Right cardiac atrium (tissue), 5 donors: ENCODE measurements around the gene ATP8A1. TPM values are rescaled to one million over a fixed set of nuclear protein-coding genes. Genes with fewer than 3 reads are reported as not detected.
"Not testable (repeated sequence)": the region's sequence is repeated elsewhere in the genome, so short reads cannot be mapped to it uniquely, and the experiment has no call there.

ENCODE experiments used
- ATAC-seq, 2 donors: fragments of 200-7000 bp; cut with Tn5 transposase; one replicate each; pipeline versions ENCODE4 v1.8.0 to v1.9.1; 2020; ENCODE audit warnings: moderate library complexity in 2 of 2, mild to moderate bottlenecking in 1 of 2
- DNase-seq, 3 donors: peaks; one replicate each; pipeline ENCODE4 v3.0.0-alpha.2; 2020
- H3K27ac ChIP-seq: one replicate; pipeline ENCODE4 v1.5.1; 2013; ENCODE audit warnings: mild to moderate bottlenecking, low read length, control low read depth, moderate library complexity
- H3K27me3 ChIP-seq: one replicate; pipeline ENCODE4 v1.6.1; 2013; ENCODE audit not compliant: control insufficient read depth, insufficient read depth
- H3K4me1 ChIP-seq: one replicate; pipeline ENCODE4 v1.6.1; 2013; ENCODE audit warnings: low read length; ENCODE audit not compliant: control insufficient read depth, insufficient read depth
- H3K4me3 ChIP-seq: one replicate; pipeline ENCODE4 v1.5.1; 2013; ENCODE audit warnings: low read length, control low read depth
- H3K9me3 ChIP-seq: one replicate; pipeline ENCODE4 v1.6.1; 2013; ENCODE audit warnings: low read length; ENCODE audit not compliant: control insufficient read depth
- WGBS: extraction: QIAGEN DNeasy Blood & Tissue Kit; methylation state at CpG from one replicate; pipeline ENCODE4 v1.1.7; 2013; 5-methylcytosine and 5-hydroxymethylcytosine counted together
- intact Hi-C, 4 donors: fragments of 100-400 bp; cut with DNase I; formaldehyde crosslinking; loops; one replicate each; pipeline versions ENCODE4 v1.11.0 to v1.14.0; 2022 to 2023
- polyA plus RNA-seq: library from polyadenylated mRNA; stranded (reverse); fragments of 200-250 nt; gene quantifications from one replicate; pipeline ENCODE4 v1.2.3, GENCODE V29; 2013
- total RNA-seq, 4 donors: library from RNA; stranded (reverse); fragmentation: NEBNext Ultra II Directional; extraction: Animal tissue kit (Norgen Biotek cat#: 25700); gene quantifications; one replicate each; pipeline ENCODE4 v1.2.1, GENCODE V29; 2021
- donor health status: healthy with polysubstance abuse.
- donor health status: DM: no; HTN: yes; CAD: no.
- donor health status: DM: no; HTN: no; CAD: no.
- donor health status: DM: no; HTN: yes; CAD: no; lungs with severe emphysema.
- donor health status: DM: yes; HTN: yes; CAD: no.

Gene ATP8A1
- total and polyA plus RNA-seq, 5 donors = 9.5 to 28.2 (median 20.7) TPM

DNA sequence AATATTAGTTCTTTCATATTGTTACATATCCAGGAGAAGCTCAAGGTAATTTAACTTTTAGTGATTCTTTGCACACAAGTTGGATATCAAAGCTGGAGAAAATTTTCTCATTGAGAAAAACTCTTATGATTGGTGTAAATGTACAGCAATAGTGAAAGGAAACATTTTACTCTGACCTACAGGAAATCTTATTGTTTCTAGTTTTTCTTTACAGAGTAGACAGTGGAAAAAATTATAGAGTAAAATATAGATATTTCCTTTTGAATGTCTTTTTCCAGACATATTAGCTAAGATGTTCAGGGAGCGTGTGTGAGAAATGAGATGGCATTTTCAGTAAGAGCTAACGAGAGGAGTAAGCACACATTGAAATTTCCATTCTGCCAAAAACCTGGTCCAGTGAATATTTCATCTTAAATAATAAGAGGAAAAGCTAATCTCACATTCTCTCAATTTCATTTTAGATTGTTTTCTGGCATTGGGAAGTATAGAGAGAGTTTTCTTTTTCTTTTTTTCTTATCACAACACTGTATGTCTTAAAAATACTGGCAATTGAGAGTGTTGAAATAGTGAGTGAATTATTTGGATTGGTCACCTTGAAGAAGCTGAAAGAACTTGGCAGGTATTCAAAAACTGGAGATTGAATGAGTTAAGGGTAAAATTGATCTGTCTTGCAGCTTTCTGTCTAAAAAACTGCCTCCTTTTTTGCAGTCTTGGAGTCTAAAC is 15.6 kb upstream of the ATP8A1 start:
- ATAC-seq (no peak), DNase-seq (no peak)
- 49% methylated on average over 2 of the region's 2 CpGs for WGBS
- Histone ChIP-seq H3K9me3 (no peaks in the 10 kb centered on the region), H3K4me1 (no peaks in the 10 kb centered on the region), H3K27ac (no peak overlapping the region), H3K4me3 (no peak overlapping the region), H3K27me3 (no peaks in the 10 kb centered on the region)
- intact Hi-C loops = no loop called here

DNA sequence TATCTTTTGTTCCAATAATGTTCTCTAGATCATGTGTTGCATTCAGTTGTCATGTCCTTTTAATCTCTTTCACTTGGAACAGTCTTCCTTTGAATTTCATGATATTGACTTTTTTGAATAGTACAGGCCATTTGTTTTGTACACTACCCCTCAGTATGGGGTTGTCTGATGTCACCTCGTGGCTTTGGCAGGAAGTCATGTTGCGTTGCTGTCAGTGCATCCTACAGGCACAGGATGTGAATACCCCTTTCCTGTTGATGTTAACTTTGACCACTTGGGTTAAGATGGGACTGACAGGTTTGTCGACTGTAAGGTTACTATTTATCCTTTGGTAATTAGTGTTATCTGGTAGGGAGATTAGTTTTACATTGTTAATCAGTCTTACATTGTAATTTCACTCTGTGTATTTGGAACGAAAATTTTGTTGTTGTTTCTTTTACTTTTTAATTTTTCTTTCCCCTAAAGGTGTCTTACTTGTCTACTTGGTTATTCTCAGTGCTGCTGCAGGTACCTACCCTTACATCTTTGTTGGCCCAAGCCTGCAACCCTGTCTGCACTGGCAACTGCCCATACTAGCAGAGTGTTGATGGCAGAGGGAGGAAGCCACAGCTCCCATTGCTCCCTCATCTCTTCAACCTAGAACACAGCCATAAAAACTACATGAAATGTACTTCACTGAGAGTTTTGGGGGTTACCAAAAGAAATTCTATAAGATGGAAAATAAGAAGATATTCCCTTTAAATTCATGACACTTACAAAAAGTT is 14.7 kb upstream of the ATP8A1 start:
- ATAC-seq = no peak
- no peak for DNase-seq
- no peaks in the 10 kb centered on the region for H3K27me3 ChIP-seq
- intact Hi-C loops = no loop called here
- WGBS = 31% methylated on average over 4 of the region's 4 CpGs
- H3K27ac ChIP-seq = no peak overlapping the region
- H3K4me1 ChIP-seq = no peaks in the 10 kb centered on the region
- H3K4me3 ChIP-seq = no peak overlapping the region
- no peaks in the 10 kb centered on the region for H3K9me3 ChIP-seq

DNA sequence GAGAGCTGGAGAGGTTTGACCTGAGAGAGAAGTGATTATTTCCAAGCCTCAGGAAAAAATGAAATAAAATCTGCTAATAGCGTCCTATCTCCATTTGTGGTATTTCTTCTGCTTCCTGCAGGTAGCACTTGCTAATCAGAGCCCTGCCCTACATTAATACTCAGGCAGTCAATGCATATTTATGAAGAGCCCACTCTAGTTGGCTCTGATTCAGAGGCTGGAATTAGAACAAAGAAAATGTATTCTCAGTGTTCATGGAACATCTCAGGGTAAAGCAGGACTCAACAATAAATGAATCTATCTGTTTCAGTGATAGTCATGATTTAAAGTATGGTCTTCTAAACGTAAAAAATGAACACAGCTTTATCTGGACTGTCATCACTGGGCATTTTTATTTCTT is 1.4 kb upstream of the ATP8A1 start:
- Histone ChIP-seq H3K4me1 (peaks cover 10% of the 10 kb centered on the region), H3K4me3 (no peak overlapping the region), H3K27me3 (no peaks in the 10 kb centered on the region), H3K9me3 (no peaks in the 10 kb centered on the region), H3K27ac (peak overlapping the region; percentile 25)
- no peak for DNase-seq
- ATAC-seq = no peak
- intact Hi-C loops = loop anchor here (5.0 to 10.0 kb wide), 3 partner anchors 53 to 63 kb away; no protein-coding TSS in a partner anchor
- 47% methylated on average over 2 of the region's 2 CpGs for WGBS

DNA sequence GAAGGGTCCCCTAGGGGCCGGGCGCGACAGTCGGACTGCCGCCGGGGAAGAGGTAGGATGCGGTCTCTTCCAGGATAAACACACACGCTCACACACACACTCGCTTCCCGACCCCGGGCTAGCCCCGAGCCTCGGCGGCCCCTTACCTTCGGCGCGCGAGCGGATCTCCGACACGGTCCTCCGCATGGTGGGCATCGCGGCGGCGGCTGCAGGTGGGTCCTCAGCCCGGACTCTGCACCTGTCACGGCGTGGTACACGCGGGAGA is 294 bp downstream of the ATP8A1 start:
- peaks cover 12% of the 10 kb centered on the region for H3K4me1 ChIP-seq
- H3K27me3 ChIP-seq = no peaks in the 10 kb centered on the region
- 0% methylated on average over 31 of the region's 31 CpGs for WGBS
- no peak for DNase-seq
- ATAC-seq = no peak
- no peaks in the 10 kb centered on the region for H3K9me3 ChIP-seq
- intact Hi-C loops = loop anchor here (5.0 to 10.0 kb wide), 3 partner anchors 52 to 62 kb away; no protein-coding TSS in a partner anchor
- peak overlapping the region; percentile 63 for H3K27ac ChIP-seq
- peak overlapping the region; percentile 78 for H3K4me3 ChIP-seq

DNA sequence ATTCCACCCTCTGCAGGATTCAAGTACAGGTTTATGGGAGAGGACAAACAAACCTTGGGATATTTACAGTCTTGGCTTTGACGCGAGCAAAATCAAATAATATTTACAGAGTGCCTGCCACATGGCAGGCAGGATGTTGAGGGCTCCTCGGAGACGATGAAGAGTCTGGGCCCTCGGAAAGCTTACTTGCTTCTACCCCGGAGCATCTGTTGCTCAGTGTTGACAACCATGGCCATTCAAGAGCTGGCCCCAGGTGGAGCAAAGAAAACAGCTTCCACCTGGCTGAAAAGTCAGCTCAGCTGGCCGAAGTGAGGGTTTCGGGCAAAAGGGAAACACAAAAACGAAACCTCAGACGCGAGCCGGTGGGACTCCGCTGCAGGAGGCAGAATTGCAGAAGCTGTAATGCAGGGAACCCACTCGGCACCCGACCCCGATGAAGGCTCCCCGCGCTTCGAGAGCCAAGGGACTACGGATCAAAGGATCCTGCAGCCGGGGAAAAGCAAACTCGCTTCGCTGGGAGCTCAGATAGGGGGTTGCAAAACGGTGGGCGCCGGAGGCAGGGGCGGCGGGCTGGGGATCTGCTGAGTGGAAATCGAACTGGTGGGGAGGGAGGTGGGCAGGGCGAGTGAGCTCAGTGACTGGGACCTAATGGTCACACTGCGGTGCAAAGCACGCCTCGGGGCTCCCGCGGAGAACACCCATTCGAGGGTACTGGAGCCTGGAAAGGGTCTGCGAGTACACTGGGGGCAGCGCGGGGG is 805 bp downstream of the ATP8A1 start:
- Histone ChIP-seq H3K9me3 (no peaks in the 10 kb centered on the region), H3K4me3 (peak overlapping the region; percentile 78), H3K4me1 (peaks cover 12% of the 10 kb centered on the region), H3K27ac (peak overlapping the region; percentile 63), H3K27me3 (no peaks in the 10 kb centered on the region)
- DNase-seq = peak; percentile 37 to 81 (median 80)
- ATAC-seq = peak; percentile 22 to 32
- WGBS = under 1% methylated on average over 39 of the region's 39 CpGs
- intact Hi-C loops = loop anchor here (5.0 to 10.0 kb wide), 3 partner anchors 51 to 61 kb away; no protein-coding TSS in a partner anchor

DNA sequence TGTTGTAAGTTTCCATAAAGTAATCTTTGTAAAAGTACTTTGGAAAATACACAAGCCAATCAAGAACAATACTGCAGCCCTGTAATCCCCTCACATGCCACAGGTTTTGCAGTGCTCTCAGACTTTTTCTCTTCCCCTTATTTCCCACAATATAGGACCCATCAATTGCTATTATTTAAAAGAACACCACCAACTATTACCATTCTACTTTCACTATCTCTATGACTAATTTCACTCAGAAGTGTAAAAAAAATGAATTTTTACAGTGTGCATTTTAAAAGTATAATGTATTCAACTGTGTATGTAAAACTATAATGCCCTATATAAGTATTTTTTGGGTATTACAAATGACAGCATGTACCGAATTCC is 1.7 kb downstream of the ATP8A1 start:
- intact Hi-C loops = loop anchor here (5.0 to 10.0 kb wide), 3 partner anchors 50 to 60 kb away; no protein-coding TSS in a partner anchor
- H3K4me3 ChIP-seq = peak overlapping the region; percentile 78
- no peak for DNase-seq
- H3K4me1 ChIP-seq = peaks cover 12% of the 10 kb centered on the region
- no peaks in the 10 kb centered on the region for H3K9me3 ChIP-seq
- peak overlapping the region; percentile 82 for H3K27ac ChIP-seq
- H3K27me3 ChIP-seq = no peaks in the 10 kb centered on the region
- ATAC-seq = no peak
- 70% methylated on average over 1 of the region's 1 CpG for WGBS

DNA sequence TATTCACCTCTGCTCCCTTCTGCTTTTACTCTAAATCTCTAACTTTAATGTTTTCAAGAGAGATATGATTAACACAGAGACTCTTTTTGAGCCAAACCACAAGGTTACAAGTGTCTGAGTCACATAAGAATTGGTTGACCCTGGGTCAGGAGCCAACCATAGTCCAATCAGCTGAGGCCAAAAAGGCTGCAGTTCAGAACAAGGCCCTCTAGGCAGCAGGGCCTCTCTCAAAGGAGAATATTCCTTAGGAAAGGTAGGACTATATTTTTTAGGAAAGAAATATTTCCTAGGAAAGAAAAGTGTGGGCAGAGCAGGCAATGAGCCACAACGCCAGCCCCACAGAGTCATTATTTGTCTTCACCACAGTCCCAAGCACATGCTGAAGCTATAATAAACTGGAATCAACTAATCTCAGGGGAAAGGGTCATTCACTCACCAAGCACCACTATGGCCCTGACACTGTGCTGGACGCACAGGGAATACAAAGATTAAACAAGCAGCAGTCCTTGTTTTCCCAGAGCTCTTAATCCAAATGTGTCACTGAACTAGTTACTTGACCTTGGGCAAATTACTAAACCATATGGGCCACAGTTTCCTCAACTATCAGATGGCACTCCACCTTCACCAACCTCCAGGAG is 2.2 kb downstream of the ATP8A1 start:
- intact Hi-C loops = loop anchor here (5.0 to 10.0 kb wide), 3 partner anchors 50 to 60 kb away; no protein-coding TSS in a partner anchor
- 48% methylated on average over 2 of the region's 2 CpGs for WGBS
- H3K27me3 ChIP-seq = no peaks in the 10 kb centered on the region
- H3K4me1 ChIP-seq = peaks cover 12% of the 10 kb centered on the region
- peak overlapping the region; percentile 18 for H3K4me3 ChIP-seq
- H3K9me3 ChIP-seq = no peaks in the 10 kb centered on the region
- H3K27ac ChIP-seq = peak overlapping the region; percentile 82
- ATAC-seq = peak in 1 of 2 donors; percentile 30
- DNase-seq = peak in 2 of 3 donors; percentile 35 to 37

DNA sequence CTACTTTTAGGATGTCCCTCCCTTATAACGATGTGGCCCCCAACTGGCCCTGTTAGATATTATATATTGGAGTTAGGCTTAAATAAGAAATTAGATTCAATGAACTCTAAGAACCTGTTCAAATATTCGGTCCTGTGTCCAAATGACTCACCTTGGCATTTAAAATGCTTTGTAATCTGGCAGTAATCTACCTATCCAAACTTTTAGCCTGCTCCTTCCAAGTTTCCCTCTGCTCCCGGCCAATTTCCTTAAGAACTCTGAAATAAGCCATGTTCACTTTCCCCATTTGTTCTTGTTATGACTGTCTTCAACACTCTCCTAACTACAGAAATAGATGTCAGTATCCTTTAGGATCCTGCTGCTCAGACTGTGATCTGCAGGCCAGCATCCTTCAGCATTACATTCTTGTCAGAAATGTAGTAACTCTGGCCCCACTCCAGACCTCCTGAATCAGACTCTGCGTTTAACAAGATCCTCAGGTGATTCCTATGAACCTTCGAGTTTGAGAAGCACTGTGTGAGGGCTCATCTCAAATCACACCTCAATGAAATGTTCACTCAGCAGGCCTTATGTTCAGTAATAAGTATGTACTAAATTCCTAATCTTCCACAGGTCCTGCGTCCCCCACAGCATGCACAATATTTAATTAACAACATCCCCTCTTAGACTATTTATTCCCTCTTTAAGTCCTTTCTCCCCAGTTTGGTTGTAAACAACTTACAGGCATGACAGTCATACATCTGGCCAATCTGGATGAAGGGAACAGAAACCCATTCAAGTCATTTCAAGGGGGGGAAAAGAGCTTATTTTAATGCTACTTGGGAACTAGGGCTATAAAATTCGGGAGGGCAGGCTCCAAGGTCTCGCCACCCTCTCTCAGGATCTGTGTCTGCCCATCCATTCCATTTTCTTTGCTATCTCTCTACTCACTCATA is 3.0 kb downstream of the ATP8A1 start:
- no peak for DNase-seq
- no peak overlapping the region for H3K4me3 ChIP-seq
- intact Hi-C loops = loop anchor here in 3 of 4 donors (10.0 kb wide), 2 partner anchors 49 to 59 kb away; no protein-coding TSS in a partner anchor
- no peak for ATAC-seq
- no peaks in the 10 kb centered on the region for H3K27me3 ChIP-seq
- WGBS = 85% methylated on average over 8 of the region's 8 CpGs
- H3K27ac ChIP-seq = no peak overlapping the region
- H3K9me3 ChIP-seq = no peaks in the 10 kb centered on the region
- peaks cover 12% of the 10 kb centered on the region for H3K4me1 ChIP-seq

DNA sequence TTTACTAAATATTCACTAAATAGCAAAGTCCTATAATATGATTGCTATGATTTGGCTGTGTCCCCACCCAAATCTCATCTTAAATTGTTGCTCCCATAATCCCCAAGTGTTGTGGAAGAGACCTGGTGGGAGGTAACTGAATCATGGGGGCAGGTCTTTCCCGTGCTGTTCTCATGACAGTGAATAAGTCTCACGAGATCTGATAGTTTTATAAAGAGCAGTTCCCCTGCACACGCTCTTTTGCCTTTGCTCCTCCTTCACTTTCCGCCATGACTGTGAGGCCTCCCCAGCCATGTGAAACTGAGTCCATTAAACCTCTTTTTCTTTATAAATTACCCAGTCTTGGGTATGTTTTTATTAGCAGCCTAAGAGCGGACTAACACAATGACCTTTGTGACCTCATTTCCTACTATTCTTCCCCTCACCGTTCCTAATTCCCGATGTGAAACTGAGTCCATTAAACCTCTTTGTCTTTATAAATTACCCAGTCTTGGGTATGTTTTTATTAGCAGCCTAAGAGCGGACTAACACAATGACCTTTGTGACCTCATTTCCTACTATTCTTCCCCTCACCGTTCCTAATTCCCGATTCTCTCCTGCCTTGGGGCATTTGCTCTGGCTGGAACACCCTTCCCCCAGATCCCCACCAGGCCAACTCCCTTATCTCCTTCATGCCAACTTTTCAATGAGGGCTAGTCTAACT is 4.2 kb downstream of the ATP8A1 start:
- H3K9me3 ChIP-seq, H3K27ac ChIP-seq, DNase-seq, H3K27me3 ChIP-seq, H3K4me3 ChIP-seq, ATAC-seq: not testable (repeated sequence)
- H3K4me1 ChIP-seq = peaks cover 12% of the 10 kb centered on the region
- intact Hi-C loops = loop anchor here in 3 of 4 donors (10.0 kb wide), 2 partner anchors 48 to 58 kb away; no protein-coding TSS in a partner anchor
- 77% methylated on average over 10 of the region's 10 CpGs for WGBS
